NCI-H128 (cell line): Measurements from ENCODE around the gene UGT2B17.
A peak's percentile ranks its signal among the peaks of the same experiment; 100 is the strongest.
"Not testable (repeated sequence)": the region's sequence is repeated elsewhere in the genome, so short reads cannot be mapped to it uniquely, and the experiment has no call there.

Experiments
- DNase-seq: peaks from one replicate; lab custom pipeline; 2025; ENCODE audit not compliant: unreplicated experiment; lab: John Stamatoyannopoulos, UW

Gene UGT2B17

DNA sequence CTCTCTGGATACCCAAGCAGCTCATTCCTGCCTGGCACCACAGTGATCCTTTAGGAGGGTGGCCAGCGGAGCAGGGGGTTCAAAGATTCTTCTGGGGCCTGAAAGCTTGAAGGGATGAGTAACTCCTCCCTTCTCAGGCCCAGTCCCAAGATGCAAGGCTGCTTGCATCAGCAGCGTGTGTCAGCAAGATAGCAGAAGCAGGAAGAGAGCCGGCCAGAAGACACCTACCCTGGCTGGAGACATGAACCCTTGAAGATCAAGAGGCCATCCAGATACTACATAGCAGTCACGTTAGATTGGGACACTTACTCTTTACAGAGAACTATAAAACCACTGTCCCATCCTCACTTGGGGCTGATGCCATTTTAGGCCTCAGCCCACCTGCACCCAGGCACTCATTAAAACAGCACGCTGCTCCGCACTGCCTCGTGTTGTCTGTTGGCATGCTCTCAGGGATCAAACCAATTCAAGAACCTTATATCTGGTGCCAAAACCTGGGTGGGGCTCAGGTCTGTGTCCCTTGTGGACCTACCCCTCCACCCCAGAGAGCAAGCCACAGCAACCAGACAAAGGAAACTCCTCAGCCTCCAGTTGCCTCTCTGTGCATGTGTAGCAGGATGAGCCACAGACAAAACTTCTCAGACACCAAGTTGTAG is 6.5 kb downstream of the UGT2B17 start:
- no peak for DNase-seq

DNA sequence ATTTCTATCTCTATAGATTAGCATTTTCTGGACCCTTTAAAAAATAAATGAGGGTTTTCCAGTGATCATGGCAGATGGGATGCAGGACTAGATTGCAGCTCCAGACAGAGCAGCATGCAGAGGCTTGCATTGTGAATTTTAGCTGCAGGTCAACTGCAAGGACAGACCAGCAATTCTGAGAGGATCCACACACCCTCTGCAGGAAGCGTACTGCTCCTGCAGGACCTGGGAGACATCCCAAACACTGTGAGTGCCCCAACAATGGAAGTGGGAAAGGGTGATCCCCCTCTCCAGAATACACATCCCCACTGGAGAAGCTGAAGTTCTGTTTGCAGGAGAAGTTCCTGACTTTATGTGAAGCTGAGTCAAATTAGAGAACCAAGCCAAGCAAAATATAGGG is 7.1 kb downstream of the UGT2B17 start:
- not testable (repeated sequence) for DNase-seq

DNA sequence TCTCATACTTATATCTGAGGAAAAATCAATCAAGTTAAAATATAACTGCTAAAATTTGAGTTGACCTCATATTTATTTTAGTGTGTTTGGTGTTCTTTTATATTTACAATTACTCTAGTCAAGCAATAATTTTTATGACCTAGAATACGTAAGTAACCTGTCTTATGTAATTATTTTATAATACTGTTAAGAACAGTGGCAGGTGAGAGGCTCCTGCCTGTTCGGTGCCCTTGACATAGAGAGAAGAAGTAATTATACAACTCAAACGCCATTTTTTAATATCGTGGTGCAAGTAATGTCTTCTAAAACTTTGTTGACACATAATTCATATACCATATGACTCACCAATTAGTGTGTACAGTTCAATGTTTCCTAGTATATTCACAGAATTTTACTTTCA is 7.6 kb downstream of the UGT2B17 start:
- DNase-seq = not testable (repeated sequence)

DNA sequence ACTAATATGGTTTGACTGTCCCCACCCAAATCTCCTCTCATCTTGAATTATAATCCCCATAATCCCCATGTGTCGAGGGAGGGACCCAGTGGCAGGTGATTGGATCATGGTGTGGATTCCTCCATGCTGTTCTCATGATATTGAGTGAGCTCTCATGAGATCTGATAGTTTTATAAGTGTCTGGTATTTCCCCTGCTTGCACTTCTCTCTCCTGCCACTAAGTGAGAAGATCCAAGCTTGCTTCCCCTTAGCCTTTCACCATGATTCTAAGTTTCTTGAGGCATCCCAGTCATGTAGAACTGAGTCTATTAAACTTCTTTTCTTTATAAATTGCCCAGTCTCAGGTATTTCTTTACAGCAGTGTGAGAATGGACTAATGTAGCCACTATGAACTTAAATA is 9.8 kb downstream of the UGT2B17 start:
- DNase-seq = not testable (repeated sequence)

DNA sequence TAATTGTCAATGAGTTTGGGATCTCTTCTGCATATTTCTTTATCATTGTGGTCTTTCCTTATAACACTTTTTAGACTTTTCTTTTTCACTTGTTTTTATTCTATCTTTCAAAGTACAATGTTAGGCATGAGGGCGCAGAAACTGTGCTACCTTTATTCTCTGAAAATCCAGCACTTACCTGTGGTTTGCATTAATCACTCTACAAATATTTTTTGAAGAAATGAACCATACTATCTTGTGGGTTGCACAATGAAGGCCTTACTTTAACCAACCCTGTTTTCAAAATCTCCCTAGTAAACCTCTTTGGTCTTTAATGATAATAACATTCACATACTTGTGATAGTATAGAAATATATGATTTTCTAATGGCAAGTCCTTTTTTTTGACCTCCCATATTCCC is 11.0 kb downstream of the UGT2B17 start:
- not testable (repeated sequence) for DNase-seq

DNA sequence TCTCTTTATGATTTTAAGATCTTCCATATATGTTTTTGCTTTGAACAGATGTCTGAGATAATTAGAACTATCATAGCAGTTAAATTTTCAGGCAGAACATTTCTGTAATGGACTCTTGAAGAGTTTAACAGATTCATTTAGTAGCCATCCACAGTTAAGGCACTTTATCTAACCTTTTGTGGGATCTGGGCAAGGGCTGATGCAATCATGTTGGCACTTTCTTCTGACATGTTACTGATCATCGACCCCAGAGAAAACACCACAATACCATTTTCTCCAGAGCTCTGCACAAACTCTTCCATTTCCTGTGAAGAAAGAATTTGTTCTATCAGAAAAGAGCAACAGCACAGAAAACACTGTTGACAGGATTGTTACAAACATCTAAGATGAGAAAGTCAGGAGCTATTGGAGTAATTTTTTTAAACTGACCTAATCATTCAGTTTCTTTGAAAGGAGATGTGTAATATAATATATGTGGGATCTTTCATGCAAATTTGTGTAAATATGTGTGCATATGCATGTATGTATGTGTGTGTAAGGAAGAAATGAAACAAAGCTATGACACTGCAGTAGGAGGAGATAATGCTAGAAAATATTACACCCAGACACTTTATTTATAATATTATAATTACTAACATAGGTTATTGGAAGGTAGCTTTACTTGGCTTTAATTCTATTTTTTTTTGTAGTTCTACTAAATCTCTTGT is 15.6 kb downstream of the UGT2B17 start:
- not testable (repeated sequence) for DNase-seq

DNA sequence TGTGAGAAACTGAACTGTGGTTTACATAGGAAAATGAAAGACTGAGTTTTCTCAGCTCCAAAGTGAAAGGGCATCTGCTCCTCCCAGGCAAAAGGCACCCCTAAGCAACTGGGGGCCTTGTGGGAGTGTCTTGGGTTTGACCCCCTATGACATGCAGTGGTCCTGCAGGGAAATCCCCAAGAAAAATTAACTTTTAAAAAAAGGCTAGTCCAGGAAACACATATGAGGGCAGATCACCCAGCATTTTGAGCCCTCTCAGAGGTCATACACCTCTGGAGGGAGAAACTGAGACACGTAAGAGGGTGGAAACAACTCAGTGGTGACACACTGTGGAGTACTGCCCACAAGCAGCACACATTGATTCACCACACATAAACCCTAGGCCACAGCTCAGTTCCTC is 22.3 kb downstream of the UGT2B17 start:
- not testable (repeated sequence) for DNase-seq

DNA sequence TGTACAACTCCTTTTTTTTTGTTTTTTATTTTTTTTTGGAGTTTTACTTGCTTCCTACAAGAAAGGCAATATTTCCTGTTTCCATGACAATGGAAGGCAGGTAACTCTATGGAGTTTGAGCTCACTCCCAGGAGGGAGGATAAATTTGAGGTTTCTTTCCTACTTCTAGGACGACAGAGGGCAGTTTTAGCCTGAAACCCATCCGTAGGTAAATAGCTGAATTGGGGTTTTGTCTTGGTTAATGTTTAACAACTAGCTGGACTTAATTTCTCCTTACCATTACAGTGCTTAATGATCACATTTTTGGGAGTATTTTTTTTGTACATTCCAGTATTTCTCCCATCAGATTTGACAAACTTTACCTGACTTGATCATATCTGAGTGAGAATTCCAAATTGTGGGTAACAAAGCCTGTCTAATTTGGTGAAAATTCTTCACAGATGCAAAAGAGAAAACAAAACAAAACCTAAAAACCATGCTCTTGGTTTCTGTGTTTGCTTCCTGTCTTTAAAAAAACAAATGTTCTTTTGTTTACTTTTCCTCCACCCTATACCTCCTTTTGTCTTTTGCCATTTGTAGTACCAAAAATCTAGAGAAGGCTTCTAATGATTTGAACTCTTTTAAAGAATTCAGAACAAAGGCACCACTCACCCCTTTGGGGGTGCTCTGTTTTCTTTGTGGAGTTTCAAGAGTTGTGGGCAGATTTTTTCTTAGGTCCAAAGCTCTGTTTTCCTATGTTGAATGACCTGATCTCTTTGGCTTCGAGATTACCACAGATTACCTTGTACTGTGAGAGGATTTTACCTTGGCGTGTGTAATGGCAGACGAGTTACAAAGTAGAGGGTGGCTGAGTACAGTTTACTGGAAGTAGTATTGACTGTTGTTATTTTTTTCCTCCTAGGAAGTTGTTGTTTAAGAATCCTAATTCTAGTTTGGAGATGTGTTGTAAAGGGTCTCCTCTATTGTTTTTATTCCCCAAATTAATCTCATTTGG is 23.0 kb downstream of the UGT2B17 start:
- not testable (repeated sequence) for DNase-seq

DNA sequence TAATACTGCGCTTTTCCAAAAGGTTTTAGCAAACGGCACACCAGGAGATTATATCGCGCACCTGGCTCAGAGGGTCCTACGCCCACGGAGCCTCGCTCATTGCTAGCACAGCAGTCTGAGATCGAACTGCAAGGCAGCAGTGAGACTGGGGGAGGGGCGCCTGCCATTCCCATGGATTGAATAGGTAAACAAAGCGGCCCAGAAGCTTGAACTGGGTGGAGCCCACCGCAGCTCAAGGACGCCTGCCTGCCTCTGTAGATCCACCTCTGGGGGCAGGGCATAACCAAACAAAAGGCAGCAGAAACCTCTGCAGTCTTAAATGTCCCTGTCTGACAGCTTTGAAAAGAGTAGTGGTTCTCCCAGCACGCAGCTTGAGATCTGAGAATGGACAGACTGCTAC is 33.4 kb downstream of the UGT2B17 start:
- DNase-seq = not testable (repeated sequence)

DNA sequence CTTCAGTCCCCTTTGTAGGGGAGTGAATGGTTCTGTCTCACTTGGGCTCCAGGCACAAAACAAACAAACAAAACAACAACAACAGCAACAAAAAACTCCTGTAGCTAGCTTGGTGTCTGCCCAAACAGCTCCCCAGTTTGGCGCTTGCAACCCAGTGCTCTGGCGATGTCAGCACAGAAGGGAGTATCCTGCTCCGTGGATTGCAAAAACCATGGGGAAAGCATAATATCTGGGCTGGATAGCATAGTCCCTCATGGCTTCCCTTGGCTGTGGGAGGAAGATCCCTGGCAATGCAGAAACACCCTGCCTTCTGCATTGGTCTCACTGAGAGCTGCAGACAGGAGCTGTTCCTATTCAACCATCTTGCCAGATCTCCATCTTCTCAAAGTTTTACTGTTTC is 39.7 kb downstream of the UGT2B17 start:
- no peak for DNase-seq

DNA sequence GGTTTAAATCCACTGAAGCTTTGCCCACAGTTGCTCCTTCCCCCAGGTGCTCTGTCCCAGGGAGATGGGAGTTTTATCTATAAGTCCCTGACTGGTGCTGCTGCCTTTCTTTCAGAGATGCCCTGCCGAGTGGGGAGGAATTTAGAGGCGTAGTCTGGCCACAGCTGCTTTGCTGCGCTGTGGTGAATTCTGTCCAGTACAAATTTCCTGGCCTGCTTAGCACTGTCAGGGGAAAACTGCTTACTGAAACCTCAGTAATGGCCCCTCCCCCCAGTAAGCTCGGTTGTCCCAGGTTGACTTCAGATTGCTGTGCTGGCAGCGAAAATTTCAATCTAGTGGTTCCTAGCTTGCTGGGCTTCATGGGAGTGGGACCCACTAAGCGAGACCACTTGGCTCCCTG is 40.1 kb downstream of the UGT2B17 start:
- no peak for DNase-seq

DNA sequence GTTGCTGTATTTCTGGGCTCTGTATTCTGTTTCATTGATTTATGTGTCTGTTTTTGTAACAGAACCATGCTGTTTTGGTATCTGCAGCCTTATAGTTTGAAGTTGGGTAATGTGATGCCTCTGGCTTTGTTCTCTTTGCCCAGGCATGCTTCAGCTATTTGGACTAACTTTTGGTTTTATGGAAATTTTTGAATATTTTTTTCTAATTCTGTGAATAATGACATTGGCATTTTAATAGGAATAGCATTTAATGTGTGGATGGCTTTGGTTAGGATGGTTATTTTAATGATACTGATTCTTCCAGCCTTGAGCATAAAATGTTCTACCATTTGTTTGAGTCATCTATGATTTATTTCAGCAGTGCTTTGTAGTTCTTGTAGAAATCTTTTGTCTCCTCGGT is 53.9 kb downstream of the UGT2B17 start:
- not testable (repeated sequence) for DNase-seq

DNA sequence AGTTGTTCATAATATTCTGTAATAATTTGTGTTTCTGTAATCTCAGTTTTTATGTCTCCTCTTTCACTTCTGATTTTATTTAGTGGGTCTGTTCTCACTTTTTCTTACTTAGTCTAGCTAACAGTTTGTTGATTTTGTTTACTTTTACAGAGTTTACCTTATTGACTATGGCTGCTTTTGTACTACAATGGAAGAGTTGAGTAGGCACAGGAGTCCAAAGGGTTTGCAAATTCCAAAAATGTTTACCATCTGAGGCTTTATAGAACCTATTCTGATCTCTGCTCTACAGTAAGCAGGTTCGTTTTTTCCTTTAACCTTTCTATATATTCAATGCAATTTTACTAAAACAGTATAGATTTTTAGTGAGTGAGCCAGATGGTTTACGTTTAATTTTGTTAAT is 55.1 kb downstream of the UGT2B17 start:
- DNase-seq = no peak

DNA sequence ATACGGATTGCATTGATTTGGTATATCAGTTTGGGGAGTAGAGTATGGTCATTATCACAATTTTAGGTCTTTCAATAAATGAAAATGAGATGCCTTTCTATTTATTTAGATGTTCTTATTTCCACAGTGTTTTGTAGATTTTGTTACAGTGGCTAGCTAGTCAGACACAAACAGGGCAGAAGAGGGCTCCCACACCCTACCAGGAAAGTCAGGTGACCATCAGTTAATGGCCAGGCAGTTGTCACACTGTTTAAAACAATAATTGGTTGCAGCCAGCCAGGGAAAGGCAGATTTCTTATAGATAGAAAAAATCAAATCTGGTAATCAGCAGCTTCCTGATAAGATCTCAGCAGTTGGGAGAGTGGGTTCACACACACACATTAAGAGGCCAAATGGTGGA is 57.2 kb downstream of the UGT2B17 start:
- DNase-seq = no peak

DNA sequence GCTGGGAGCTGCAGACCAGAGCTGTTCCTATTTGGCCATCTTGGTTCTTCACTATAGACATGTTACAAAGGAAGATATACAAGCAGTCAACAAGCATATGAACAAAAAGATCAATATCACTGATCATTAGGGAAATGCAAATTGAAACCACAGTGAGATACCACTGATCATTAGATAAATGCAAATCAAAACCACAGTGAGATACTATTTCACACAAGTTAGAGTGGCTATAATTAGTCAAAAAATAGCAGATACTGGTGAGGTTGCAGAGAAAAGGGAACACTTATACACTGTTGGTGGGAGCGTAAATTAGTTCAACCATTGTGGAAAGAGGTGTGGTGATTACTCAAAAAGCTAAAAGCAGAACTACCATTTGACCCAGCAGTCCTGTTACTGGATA is 70.7 kb downstream of the UGT2B17 start:
- not testable (repeated sequence) for DNase-seq

DNA sequence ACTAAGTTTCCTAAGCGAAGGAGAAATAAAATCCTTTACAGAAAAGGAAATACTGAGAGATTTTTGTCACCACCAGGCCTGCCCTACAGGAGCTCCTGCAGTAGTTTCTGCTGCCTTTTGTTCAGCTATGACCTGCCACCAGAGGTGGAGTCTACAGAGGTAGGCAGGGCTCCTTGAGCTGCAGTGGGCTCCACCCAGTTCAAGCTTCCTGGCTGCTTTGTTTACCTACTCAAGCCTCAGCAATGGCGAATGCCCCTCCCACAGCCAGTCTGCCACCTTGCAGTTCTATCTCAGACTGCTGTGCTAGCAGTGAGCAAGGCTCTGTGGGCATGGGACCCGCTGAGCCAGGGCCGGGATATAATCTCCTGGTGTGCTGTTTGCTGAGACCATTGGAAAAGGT is 71.3 kb downstream of the UGT2B17 start:
- DNase-seq = not testable (repeated sequence)

DNA sequence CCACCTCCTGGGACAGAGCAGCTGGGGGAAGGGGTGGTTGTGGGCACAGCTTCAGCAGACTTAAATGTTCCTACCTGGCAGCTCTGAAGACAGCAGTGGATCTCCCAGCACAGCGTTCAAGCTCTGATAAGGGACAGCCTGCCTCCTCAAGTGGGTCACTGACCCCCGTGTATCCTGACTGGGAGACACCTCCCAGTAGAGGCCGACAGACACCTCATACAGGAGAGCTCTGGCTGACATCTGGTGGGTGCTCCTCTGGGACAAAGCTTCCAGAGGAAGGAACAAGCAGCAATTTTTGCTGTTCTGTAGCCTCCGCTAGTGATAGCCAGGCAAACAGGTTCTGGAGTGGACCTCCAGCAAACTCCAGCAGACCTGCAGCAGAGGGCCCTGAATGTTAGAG is 72.7 kb downstream of the UGT2B17 start:
- DNase-seq = not testable (repeated sequence)

DNA sequence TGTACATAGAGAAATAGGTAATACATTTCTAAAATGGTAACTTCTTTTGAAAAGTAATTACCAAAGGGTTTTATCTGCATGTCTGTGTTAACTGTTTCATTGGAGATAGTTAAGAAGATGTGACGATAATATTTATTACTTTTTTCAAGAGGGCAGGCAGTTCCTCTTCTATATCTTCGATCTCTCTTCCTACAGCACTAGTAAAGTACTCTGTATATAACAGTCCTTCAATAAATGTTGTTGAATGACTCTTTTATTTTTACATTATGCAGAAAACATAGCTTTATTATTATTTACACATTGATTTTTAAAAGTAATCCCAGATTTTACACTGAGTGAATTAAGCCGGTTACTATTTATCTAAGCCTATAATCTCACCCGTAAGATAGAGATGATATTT is 77.1 kb downstream of the UGT2B17 start:
- no peak for DNase-seq

DNA sequence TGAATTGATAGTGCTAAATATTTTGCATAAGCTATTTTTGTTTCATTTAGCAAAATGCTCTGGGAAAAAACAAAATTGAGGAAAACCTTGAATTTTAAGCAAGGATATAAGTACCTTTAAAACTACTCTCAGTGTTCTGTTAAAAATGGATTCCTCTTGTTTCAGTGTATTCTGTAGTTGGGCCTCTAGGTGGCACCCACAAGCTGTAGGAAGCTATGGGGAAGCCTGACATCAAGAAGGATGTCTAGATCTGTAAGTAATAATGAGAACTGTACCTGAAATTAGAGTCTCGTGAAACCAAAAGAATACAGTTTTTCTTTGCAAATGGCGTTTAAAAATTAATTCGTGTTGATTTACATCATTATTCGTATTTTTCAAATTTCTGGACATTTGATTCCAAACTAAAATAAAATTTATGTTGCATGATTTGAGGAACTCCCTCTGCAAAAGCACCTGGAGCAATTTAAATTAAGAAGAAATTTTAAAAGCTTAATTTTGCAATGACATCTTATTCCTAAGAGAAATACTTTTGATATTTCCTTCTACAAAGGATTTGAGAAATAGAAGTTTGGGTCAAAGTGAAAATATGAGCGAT is 77.6 kb downstream of the UGT2B17 start:
- DNase-seq = peak; percentile 1

DNA sequence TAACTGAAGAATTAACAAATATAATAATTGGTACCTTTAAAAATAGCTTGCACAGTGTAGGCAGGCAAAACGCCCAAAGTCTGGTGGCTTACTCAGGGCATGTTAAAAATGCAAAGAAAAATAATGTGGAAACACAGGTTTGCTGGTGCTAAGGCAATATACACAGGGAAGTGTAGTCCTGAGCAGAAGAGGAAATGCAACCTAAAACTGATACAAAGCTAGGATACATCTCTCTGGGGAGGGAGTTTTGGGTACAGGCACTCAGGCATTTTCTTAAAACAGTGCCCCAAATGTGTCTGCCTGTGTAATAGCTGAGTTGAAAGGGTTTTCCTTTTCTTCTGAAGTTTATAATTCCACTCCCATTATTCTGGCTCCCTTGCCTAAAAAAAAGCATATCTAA is 81.4 kb downstream of the UGT2B17 start:
- no peak for DNase-seq

DNA sequence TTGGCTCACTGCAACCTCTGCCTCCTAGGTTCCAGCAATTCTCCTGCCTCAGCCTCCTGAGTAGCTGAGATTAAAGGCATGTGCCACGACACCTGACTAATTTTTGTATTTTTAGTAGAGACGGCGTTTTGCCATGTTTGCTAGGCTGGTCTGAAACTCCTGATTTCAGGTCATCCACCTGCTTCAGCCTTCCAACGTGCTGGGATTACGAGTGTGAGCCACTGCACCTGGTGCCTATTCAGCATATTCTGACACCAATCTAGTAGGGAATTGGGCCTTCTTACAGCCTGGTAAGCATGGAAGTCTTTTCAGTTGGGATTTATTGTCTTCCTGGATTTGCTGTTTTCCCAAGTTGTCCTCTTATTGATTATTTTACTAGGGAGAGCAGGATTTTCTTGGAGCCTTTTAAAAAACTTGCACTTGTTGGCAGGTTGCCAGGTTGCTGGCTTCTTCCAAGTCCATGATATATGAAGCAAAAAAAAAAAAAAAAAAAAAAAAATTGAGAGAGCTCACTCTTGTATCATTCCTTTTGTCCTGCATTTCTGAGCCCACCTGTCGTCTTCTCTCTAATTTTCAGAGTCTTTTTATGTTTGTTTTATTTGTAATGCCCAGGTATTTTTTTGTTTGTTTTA is 85.2 kb downstream of the UGT2B17 start:
- DNase-seq = no peak
